ENCODE data around the gene SDK2. TPM values are rescaled to one million over a fixed set of nuclear protein-coding genes. Genes with fewer than 3 reads are reported as not detected.

The SDK2 gene
- total and polyA plus RNA-seq, 9 of the 15 experiments (the other 6 are each of a cell fraction or from before 2014, with no cell fraction given): 0.04 TPM; not detected in 8

DNA sequence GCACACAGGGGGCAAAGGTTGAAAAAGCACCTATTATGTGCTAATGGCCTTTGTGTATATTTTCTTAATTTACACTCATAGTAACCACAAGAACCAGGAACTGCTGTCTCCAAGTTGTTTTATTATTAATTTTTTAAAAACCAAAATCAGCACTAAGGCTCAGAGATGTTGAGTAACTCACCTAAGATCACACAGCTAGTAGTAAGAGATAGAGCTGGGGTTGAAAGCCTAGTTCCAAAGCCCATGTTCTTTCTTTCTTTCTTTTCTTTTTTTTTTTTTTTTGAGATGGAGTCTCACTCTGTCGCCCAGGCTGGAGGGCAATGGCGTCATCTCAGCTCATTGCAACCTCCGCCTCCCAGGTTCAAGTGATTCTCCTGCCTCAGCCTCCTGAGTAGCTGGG is 75.3 kb downstream of the SDK2 start:
- ChIA-PET POLR2A (no interaction called here), CTCF (ENCODE audit: low intra/inter-chr PET ratio) (interaction anchor here (0.7 kb wide), 1 partner anchor 66 kb away, joined by 7 read pairs; no protein-coding TSS in a partner anchor)
- no TSS peak for BruUV-seq (replicated peaks)
- TF ChIP-seq SNRNP70 (optimal IDR thresholded peaks at IDR 0.05; ENCODE audit: low read depth, low read length) (no peak), ZFP36 (IDR thresholded peaks at IDR 0.05; ENCODE audit: low read depth, low read length, partially characterized antibody) (peak; percentile 34), RBM25 (IDR thresholded peaks at IDR 0.05; ENCODE audit: low read depth, low read length, severe bottlenecking) (peak; percentile 69)
- TF ChIP-seq, protein P1, sequence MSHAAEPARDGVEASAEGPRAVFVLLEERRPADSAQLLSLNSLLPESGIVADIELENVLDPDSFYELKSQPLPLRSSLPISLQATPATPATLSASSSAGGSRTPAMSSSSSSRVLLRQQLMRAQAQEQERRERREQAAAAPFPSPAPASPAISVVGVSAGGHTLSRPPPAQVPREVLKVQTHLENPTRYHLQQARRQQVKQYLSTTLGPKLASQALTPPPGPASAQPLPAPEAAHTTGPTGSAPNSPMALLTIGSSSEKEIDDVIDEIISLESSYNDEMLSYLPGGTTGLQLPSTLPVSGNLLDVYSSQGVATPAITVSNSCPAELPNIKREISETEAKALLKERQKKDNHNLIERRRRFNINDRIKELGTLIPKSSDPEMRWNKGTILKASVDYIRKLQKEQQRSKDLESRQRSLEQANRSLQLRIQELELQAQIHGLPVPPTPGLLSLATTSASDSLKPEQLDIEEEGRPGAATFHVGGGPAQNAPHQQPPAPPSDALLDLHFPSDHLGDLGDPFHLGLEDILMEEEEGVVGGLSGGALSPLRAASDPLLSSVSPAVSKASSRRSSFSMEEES (CRISPR knock-in tag; IDR thresholded peaks at IDR 0.05): no peak
- Histone ChIP-seq H4K20me1 (replicated peaks; ENCODE audit: control insufficient read depth, insufficient read depth, low read length) (no peaks in the 10 kb centered on the region; the same call in 1 of the 2 replicates), H3K27ac (ENCODE audit: extremely low read depth, low read depth, low read length) (no peak overlapping the region), H3K4me1 (replicated peaks in 1 of 2; ENCODE audit: control insufficient read depth in 2 of 2, insufficient read depth in 2 of 2, low read length in 2 of 2) (no peaks in the 10 kb centered on the region; a peak in 1 of 5 replicates), H3K27me3 (ENCODE audit: control insufficient read depth in 2 of 2, insufficient read depth in 2 of 2, low read length in 2 of 2) (peaks cover 0 to 36% of the 10 kb centered on the region in 2 experiments; a peak in 2 of 5 replicates), H3K9me3 (replicated peaks; ENCODE audit: control insufficient read depth, insufficient read depth, low read depth, low read length) (no peaks in the 10 kb centered on the region), H3K36me3 (ENCODE audit: control insufficient read depth, insufficient read depth, low read length) (no peaks in the 10 kb centered on the region), H3K4me3 (no peak overlapping the region), H3K9ac (ENCODE audit: insufficient read depth in 1 of 2, low read depth in 2 of 2, low read length in 2 of 2) (no peak overlapping the region), H3K9me1 (ENCODE audit: control insufficient read depth, insufficient read depth, low read length) (no peaks in the 10 kb centered on the region), H2AFZ (ENCODE audit: low read depth, low read length) (no peak overlapping the region), H3K4me2 (ENCODE audit: insufficient read depth, low read length) (no peak overlapping the region), H3K79me2 (ENCODE audit: control insufficient read depth, insufficient read depth, low read length) (no peaks in the 10 kb centered on the region)
- WGBS (ENCODE audit: insufficient coverage, low coverage, missing lambda C conversion rate): 15% methylated on average over 2 of the region's 3 CpGs
- intact Hi-C loops (cut with micrococcal nuclease) (no loop called here), in situ Hi-C loops (cut with MboI) (no loop called here)
- no peak for FAIRE-seq
- no peak for DNase-seq (ENCODE audit: extremely low read depth in 1 of 4, low spot score in 3 of 4)
- no peak for ATAC-seq

Data from K562 (cell line).